Common myeloid progenitor, CD34-positive (primary cell): ENCODE data around the gene ADAM15.
A peak's percentile ranks its signal among the peaks of the same experiment; 100 is the strongest.

Experiments
- CTCF ChIA-PET: fragments of 350-600 bp; sonication (Branson Sonifier 250); formaldehyde crosslinking; loops from one replicate; lab custom pipeline; 2021; ENCODE audit warnings: antibody characterized with exemption; lab: Charles Lee
- POLR2A ChIA-PET: fragments of 350-600 bp; sonication (Branson Sonifier 250); formaldehyde crosslinking; loops from one replicate; lab custom pipeline; 2021; ENCODE audit warnings: antibody characterized with exemption; lab: Charles Lee
- DNase-seq, 3 donors: peaks; one replicate each; pipeline versions ENCODE4 v3.0.0 to v3.0.0-alpha.2; 2013
- H3K27ac ChIP-seq, 2 experiments: 1 replicate in 1 of 2; 2 replicates in 1 of 2; pipeline ENCODE4 v1.7.0; 2013; ENCODE audit warnings: inconsistent platforms in 2 of 2, low read length in 2 of 2, mild to moderate bottlenecking in 2 of 2, low read depth in 1 of 2, moderate library complexity in 1 of 2; ENCODE audit not compliant: severe bottlenecking in 2 of 2, insufficient read depth in 1 of 2, poor library complexity in 1 of 2
- H3K27me3 ChIP-seq, 5 experiments: replicated peaks in 2 of 5; 1 replicate in 3 of 5; 2 replicates in 2 of 5; pipeline versions ENCODE4 v1.6.1 to v1.7.0; 2013; ENCODE audit warnings: low read length in 4 of 5, mild to moderate bottlenecking in 2 of 5, moderate library complexity in 2 of 5, inconsistent platforms in 1 of 5; ENCODE audit not compliant: insufficient read depth in 5 of 5, control insufficient read depth in 4 of 5
- H3K36me3 ChIP-seq, 4 experiments: 1 replicate in 2 of 4; 2 replicates in 2 of 4; pipeline versions ENCODE4 v1.6.1 to v1.7.0; 2013; ENCODE audit warnings: low read length in 3 of 4, control low read depth in 1 of 4, mild to moderate bottlenecking in 1 of 4; ENCODE audit not compliant: control insufficient read depth in 4 of 4, insufficient read depth in 4 of 4
- H3K4me1 ChIP-seq, 4 experiments: 1 replicate in 3 of 4; 2 replicates in 1 of 4; pipeline versions ENCODE4 v1.6.1 to v1.7.1; 2013; ENCODE audit warnings: low read length in 3 of 4, mild to moderate bottlenecking in 3 of 4, control low read depth in 1 of 4, inconsistent platforms in 1 of 4, moderate library complexity in 1 of 4; ENCODE audit not compliant: control insufficient read depth in 4 of 4, insufficient read depth in 4 of 4; ENCODE audit errors: control extremely low read depth in 1 of 4
- H3K4me3 ChIP-seq, 7 experiments: 1 replicate in 4 of 7; 2 replicates in 3 of 7; pipeline versions ENCODE4 v1.5.1 to v1.7.0; 2013; ENCODE audit warnings: mild to moderate bottlenecking in 7 of 7, low read length in 6 of 7, moderate library complexity in 6 of 7, inconsistent platforms in 2 of 7, low read depth in 2 of 7, control low read depth in 1 of 7; ENCODE audit not compliant: insufficient read depth in 4 of 7, control insufficient read depth in 1 of 7; ENCODE audit errors: extremely low read depth in 1 of 7
- H3K9me3 ChIP-seq, 5 experiments: 1 replicate in 4 of 5; 2 replicates in 1 of 5; pipeline versions ENCODE4 v1.6.1 to v1.7.1; 2013; ENCODE audit warnings: low read length in 4 of 5, mild to moderate bottlenecking in 2 of 5, inconsistent platforms in 1 of 5, low read depth in 1 of 5, moderate library complexity in 1 of 5; ENCODE audit not compliant: control insufficient read depth in 4 of 5, insufficient read depth in 2 of 5; ENCODE audit errors: control extremely low read depth in 1 of 5
- WGBS: methylation state at CpG from one replicate; pipeline ENCODE4 v1.1.5; 2013; ENCODE audit not compliant: insufficient coverage; 5-methylcytosine and 5-hydroxymethylcytosine counted together

ADAM15 gene

DNA sequence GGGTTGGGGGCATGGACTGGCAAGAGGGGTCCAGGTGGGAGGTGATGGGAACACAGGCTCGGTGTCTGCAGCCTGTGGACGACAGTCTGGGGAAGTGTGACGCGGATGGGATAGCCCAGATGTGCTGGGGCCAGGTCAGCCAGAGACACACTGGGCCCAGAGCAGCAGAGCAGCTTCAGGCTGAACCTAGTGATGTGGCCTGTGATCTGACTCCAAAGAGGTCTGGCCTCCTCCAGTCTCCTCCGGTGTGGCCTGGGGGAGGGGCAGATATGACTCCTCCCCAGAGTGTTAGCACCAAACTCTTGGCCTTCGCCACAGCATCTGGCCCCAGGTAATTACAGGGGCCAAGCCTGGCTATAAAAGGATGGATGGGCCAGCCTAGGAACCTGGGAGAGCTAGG, 41.0 kb downstream of the ADAM15 start:
- H3K27me3 ChIP-seq, result no peaks in the 10 kb centered on the region

DNA sequence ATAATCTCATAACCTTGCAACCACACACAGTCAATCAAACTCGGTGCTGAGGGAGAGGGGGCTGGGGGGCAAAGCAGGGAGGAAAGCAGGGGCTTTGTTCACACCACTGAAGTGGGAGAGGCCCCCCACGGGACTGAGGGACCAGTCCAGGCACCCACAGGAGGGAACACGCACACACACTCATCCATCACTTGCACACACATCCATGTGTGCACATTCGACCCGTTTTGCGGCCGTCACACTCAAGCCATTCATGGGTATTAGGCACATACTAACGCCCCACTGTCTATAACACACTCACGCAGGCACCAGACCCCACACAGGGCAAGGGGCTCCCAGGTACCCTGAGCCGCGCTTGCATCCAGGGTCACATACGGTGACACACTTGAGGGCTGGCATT, 41.5 kb downstream of the ADAM15 start:
- WGBS, result 88% methylated on average over 5 of the region's 12 CpGs
- H3K9me3 ChIP-seq, result no peaks in the 10 kb centered on the region
- no peak overlapping the region for H3K4me3 ChIP-seq
- ChIA-PET CTCF (interaction anchor here (1.1 to 6.8 kb wide), 8 partner anchors 11 to 159 kb away, joined by 3 to 258 read pairs (median 10); partner anchors contain the start of genes EFNA1, KRTCAP2, SLC50A1 and TRIM46), POLR2A (no interaction called here)
- H3K27ac ChIP-seq, result no peak overlapping the region
- peaks cover 0 to 19% (median 15%) of the 10 kb centered on the region in 4 experiments for H3K4me1 ChIP-seq
- H3K36me3 ChIP-seq, result no peaks in the 10 kb centered on the region
- no peaks in the 10 kb centered on the region for H3K27me3 ChIP-seq
- DNase-seq, result no peak

More for the DNA sequence above, 41.0 kb downstream of the ADAM15 start:
- Histone ChIP-seq H3K36me3 (no peaks in the 10 kb centered on the region), H3K4me1 (peaks cover 0 to 20% (median 18%) of the 10 kb centered on the region in 4 experiments), H3K9me3 (no peaks in the 10 kb centered on the region), H3K27ac (no peak overlapping the region), H3K4me3 (no peak overlapping the region)
- ChIA-PET CTCF (interaction anchor here (0.9 to 6.8 kb wide), 26 partner anchors 9 to 159 kb away, joined by 3 to 258 read pairs (median 5); partner anchors contain the start of genes EFNA1, EFNA4, KRTCAP2 and SLC50A1), POLR2A (interaction anchor here (1.1 kb wide), 1 partner anchor 36 kb away, joined by 4 read pairs; no protein-coding TSS in a partner anchor)
- WGBS, result 97% methylated on average over 6 of the region's 6 CpGs
- no peak for DNase-seq

GRCh38 chr1:155093911-155094621, 43.0 kb downstream of the ADAM15 start:
- WGBS, result 52% methylated on average over 11 of the region's 13 CpGs
- H3K4me3 ChIP-seq, result no peak overlapping the region
- CTCF ChIA-PET, result interaction anchor here (0.6 to 6.8 kb wide), 9 partner anchors 9 to 77 kb away, joined by 3 to 258 read pairs (median 17); partner anchors contain the start of genes EFNA1, EFNA4, KRTCAP2 and TRIM46

GRCh38 chr1:155094622-155094948, 43.5 kb downstream of the ADAM15 start:
- WGBS, result 54% methylated on average over 2 of the region's 2 CpGs
- H3K4me1 ChIP-seq, result peaks cover 0 to 19% (median 15%) of the 10 kb centered on the region in 4 experiments
- no peaks in the 10 kb centered on the region for H3K9me3 ChIP-seq
- no peaks in the 10 kb centered on the region for H3K27me3 ChIP-seq
- ChIA-PET POLR2A (no interaction called here), CTCF (interaction anchor here (0.7 to 6.7 kb wide), 14 partner anchors 9 to 83 kb away, joined by 3 to 79 read pairs (median 6); partner anchors contain the start of genes EFNA1, EFNA4 and KRTCAP2)
- H3K27ac ChIP-seq, result no peak overlapping the region
- H3K36me3 ChIP-seq, result no peaks in the 10 kb centered on the region
- DNase-seq, result no peak
- H3K4me3 ChIP-seq, result no peak overlapping the region

More at GRCh38 chr1:155093911-155094621, 43.0 kb downstream of the ADAM15 start:
- no peaks in the 10 kb centered on the region for H3K36me3 ChIP-seq
- no peaks in the 10 kb centered on the region for H3K27me3 ChIP-seq
- DNase-seq, result peak in 2 of 3 donors; percentile 70 to 74
- peaks cover 0 to 19% (median 15%) of the 10 kb centered on the region in 4 experiments for H3K4me1 ChIP-seq
- no peaks in the 10 kb centered on the region for H3K9me3 ChIP-seq
- H3K27ac ChIP-seq, result no peak overlapping the region
- POLR2A ChIA-PET, result no interaction called here

DNA sequence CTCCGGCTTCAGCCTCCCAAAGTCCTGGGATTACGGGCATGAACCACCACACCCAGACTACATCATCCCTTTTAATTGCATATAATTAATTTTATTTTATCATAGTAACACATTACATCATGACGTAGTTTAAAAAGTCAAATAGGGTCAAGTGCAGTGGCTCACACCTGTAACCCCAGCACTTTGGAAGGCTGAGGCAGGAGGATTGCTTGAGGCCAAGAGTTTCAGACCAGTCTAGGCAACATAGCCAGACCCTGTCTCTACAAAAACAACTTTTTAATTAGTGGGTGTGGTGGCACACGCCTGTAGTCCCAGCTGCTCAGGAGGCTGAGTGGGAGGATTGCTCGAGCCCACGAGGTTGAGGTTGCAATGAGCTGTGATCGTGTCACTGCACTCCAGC, 48.2 kb downstream of the ADAM15 start:
- no peak for DNase-seq
- Histone ChIP-seq H3K27me3 (no peaks in the 10 kb centered on the region), H3K9me3 (no peaks in the 10 kb centered on the region), H3K4me3 (no peak overlapping the region), H3K27ac (no peak overlapping the region), H3K36me3 (no peaks in the 10 kb centered on the region), H3K4me1 (peaks cover 0 to 24% (median 15%) of the 10 kb centered on the region in 4 experiments)
- WGBS, result 82% methylated on average over 5 of the region's 7 CpGs
- ChIA-PET CTCF (interaction anchor here (0.9 to 6.7 kb wide), 6 partner anchors 12 to 75 kb away, joined by 3 to 79 read pairs (median 6); no protein-coding TSS in a partner anchor), POLR2A (no interaction called here)

DNA sequence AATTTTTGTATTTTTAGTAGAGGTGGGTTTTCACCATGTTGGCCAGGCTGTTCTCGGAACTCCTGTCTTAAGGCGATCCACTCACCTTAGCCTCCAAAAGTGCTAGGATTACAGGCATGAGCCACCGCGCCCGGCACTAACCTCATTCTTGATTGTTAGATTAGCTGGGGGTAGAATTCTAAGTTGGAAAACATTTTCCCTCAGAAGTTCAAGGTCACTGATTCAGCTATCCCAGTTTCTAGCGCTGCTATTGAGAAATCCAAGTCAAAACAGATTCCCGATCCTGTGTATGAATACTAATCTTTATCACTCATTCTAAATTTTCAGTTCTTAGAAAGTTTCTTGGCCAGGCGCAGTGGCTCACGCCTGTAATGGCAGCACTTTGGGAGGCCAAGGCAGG, 52.2 kb downstream of the ADAM15 start:
- no peaks in the 10 kb centered on the region for H3K9me3 ChIP-seq
- H3K4me1 ChIP-seq, result peaks cover 0 to 20% (median 13%) of the 10 kb centered on the region in 4 experiments
- H3K27me3 ChIP-seq, result no peaks in the 10 kb centered on the region
- CTCF ChIA-PET, result interaction anchor here (1.4 to 7.8 kb wide), 4 partner anchors 9 to 64 kb away, joined by 3 to 68 read pairs (median 9); no protein-coding TSS in a partner anchor
- no peak for DNase-seq
- POLR2A ChIA-PET, result no interaction called here
- H3K27ac ChIP-seq, result no peak overlapping the region
- H3K36me3 ChIP-seq, result no peaks in the 10 kb centered on the region
- H3K4me3 ChIP-seq, result no peak overlapping the region
- 91% methylated on average over 6 of the region's 9 CpGs for WGBS
